ENCODE measurements around the gene SLCO4A1.

DNA sequence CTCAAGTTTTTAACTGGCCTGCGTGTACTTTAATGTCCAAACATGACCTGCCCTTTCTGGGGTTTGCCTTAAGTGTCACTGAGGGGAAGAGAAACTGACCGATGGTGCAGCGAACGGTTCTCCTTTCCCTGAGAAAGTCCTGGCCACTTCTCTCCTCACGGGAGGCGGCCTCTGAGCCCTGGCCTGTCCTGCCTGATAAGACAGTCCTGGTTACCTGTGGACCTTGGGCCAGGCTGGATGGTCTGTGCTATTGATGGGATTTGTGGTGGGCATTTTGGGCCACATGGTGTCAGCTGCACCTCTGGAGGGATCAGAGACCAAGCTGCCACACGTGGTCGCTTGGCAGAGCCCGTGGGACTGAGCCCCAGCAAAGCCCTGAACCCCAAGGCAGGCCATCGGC is 54.7 kb downstream of the SLCO4A1 start:
- TF ChIP-seq POLR2AphosphoS5 (IDR thresholded peaks at IDR 0.05; ENCODE audit: insufficient read depth in 1 of 2, low read depth in 1 of 2) (no peak), POLR2A (IDR thresholded peaks at IDR 0.05) (no peak)
- TF ChIP-seq, protein P1, sequence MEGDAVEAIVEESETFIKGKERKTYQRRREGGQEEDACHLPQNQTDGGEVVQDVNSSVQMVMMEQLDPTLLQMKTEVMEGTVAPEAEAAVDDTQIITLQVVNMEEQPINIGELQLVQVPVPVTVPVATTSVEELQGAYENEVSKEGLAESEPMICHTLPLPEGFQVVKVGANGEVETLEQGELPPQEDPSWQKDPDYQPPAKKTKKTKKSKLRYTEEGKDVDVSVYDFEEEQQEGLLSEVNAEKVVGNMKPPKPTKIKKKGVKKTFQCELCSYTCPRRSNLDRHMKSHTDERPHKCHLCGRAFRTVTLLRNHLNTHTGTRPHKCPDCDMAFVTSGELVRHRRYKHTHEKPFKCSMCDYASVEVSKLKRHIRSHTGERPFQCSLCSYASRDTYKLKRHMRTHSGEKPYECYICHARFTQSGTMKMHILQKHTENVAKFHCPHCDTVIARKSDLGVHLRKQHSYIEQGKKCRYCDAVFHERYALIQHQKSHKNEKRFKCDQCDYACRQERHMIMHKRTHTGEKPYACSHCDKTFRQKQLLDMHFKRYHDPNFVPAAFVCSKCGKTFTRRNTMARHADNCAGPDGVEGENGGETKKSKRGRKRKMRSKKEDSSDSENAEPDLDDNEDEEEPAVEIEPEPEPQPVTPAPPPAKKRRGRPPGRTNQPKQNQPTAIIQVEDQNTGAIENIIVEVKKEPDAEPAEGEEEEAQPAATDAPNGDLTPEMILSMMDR (IDR thresholded peaks at IDR 0.05), result no peak

Measured in vagina (tissue), 2 donors.